ENCODE measurements around the gene GYPC.

GYPC gene

GRCh38 chr2:126720638-126721037 is 64.7 kb downstream of the GYPC start:
- H3K4me1 ChIP-seq (ENCODE audit: insufficient read depth, low read length), result peaks cover 5% of the 10 kb centered on the region
- no peaks in the 10 kb centered on the region for H3K9me3 ChIP-seq (ENCODE audit: low read length)
- no peak overlapping the region for H2AFZ ChIP-seq (ENCODE audit: low read depth, low read length)
- H3K27me3 ChIP-seq (ENCODE audit: insufficient read depth, low read length), result no peaks in the 10 kb centered on the region
- no peak overlapping the region for H3K4me3 ChIP-seq (ENCODE audit: low read length)
- H3K36me3 ChIP-seq (ENCODE audit: insufficient read depth, low read length), result no peaks in the 10 kb centered on the region

- H3K9me3 ChIP-seq (ENCODE audit: low read length), result no peaks in the 10 kb centered on the region
- no peaks in the 10 kb centered on the region for H3K36me3 ChIP-seq (ENCODE audit: insufficient read depth, low read length)
- H2AFZ ChIP-seq (ENCODE audit: low read depth, low read length), result no peak overlapping the region
- no peak overlapping the region for H3K4me3 ChIP-seq (ENCODE audit: low read length)
- H3K4me1 ChIP-seq (ENCODE audit: insufficient read depth, low read length), result peaks cover 5% of the 10 kb centered on the region
- H3K27me3 ChIP-seq (ENCODE audit: insufficient read depth, low read length), result no peaks in the 10 kb centered on the region
Observed at GRCh38 chr2:126722081-126722480, 66.1 kb downstream of the GYPC start.

GRCh38 chr2:126722546-126722945 is 66.6 kb downstream of the GYPC start:
- Histone ChIP-seq H3K36me3 (ENCODE audit: insufficient read depth, low read length) (no peaks in the 10 kb centered on the region), H3K9me3 (ENCODE audit: low read length) (no peaks in the 10 kb centered on the region), H3K27me3 (ENCODE audit: insufficient read depth, low read length) (no peaks in the 10 kb centered on the region), H3K4me1 (ENCODE audit: insufficient read depth, low read length) (peaks cover 5% of the 10 kb centered on the region), H3K4me3 (ENCODE audit: low read length) (no peak overlapping the region), H2AFZ (ENCODE audit: low read depth, low read length) (no peak overlapping the region)

DNA sequence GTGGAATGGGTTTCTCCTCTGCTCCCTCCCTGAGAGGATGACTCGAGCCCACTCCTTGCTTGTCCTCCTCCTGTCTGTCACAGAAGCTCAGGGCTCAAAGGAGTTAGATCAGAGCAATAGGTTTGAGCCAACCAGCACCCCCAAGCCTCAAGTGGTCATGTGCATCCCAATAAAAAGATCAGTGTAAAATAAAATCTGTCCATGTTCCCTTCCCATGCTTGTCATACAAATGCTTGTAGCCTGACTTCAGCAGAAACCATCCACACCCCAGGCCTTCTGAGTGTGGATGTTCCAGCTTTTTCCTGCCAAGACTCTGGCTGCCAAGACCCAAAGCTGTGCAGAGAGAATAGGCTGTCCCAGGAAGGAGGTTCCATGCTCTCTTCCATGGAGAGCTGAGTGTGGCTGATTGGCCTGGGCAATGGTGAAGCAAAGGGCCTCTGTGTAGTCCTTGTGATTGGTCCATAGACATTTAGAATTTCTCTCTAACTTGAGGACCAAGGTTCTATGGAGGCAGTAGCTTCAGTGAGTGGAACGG is 67.4 kb downstream of the GYPC start:
- Histone ChIP-seq H3K4me3 (ENCODE audit: low read length) (no peak overlapping the region), H2AFZ (ENCODE audit: low read depth, low read length) (no peak overlapping the region), H3K4me1 (ENCODE audit: insufficient read depth, low read length) (peaks cover 5% of the 10 kb centered on the region), H3K36me3 (ENCODE audit: insufficient read depth, low read length) (no peaks in the 10 kb centered on the region), H3K9me3 (ENCODE audit: low read length) (no peaks in the 10 kb centered on the region), H3K27me3 (ENCODE audit: insufficient read depth, low read length) (no peaks in the 10 kb centered on the region)

GRCh38 chr2:126725580-126725979 is 69.6 kb downstream of the GYPC start:
- no peaks in the 10 kb centered on the region for H3K4me1 ChIP-seq (ENCODE audit: insufficient read depth, low read length)
- no peaks in the 10 kb centered on the region for H3K27me3 ChIP-seq (ENCODE audit: insufficient read depth, low read length)
- H3K36me3 ChIP-seq (ENCODE audit: insufficient read depth, low read length), result no peaks in the 10 kb centered on the region
- H2AFZ ChIP-seq (ENCODE audit: low read depth, low read length), result no peak overlapping the region
- no peak overlapping the region for H3K4me3 ChIP-seq (ENCODE audit: low read length)
- H3K9me3 ChIP-seq (ENCODE audit: low read length), result no peaks in the 10 kb centered on the region

- H2AFZ ChIP-seq (ENCODE audit: low read depth, low read length), result no peak overlapping the region
- no peaks in the 10 kb centered on the region for H3K4me1 ChIP-seq (ENCODE audit: insufficient read depth, low read length)
- peaks cover 4% of the 10 kb centered on the region for H3K27me3 ChIP-seq (ENCODE audit: insufficient read depth, low read length)
- no peaks in the 10 kb centered on the region for H3K36me3 ChIP-seq (ENCODE audit: insufficient read depth, low read length)
- H3K9me3 ChIP-seq (ENCODE audit: low read length), result no peaks in the 10 kb centered on the region
- H3K4me3 ChIP-seq (ENCODE audit: low read length), result no peak overlapping the region
Observed at GRCh38 chr2:126729896-126730295, 73.9 kb downstream of the GYPC start.

GRCh38 chr2:126730655-126731054 is 74.7 kb downstream of the GYPC start:
- no peaks in the 10 kb centered on the region for H3K4me1 ChIP-seq (ENCODE audit: insufficient read depth, low read length)
- no peaks in the 10 kb centered on the region for H3K9me3 ChIP-seq (ENCODE audit: low read length)
- peaks cover 4% of the 10 kb centered on the region for H3K27me3 ChIP-seq (ENCODE audit: insufficient read depth, low read length)
- no peaks in the 10 kb centered on the region for H3K36me3 ChIP-seq (ENCODE audit: insufficient read depth, low read length)
- H3K4me3 ChIP-seq (ENCODE audit: low read length), result no peak overlapping the region
- no peak overlapping the region for H2AFZ ChIP-seq (ENCODE audit: low read depth, low read length)

GRCh38 chr2:126731353-126731752 is 75.4 kb downstream of the GYPC start:
- no peaks in the 10 kb centered on the region for H3K36me3 ChIP-seq (ENCODE audit: insufficient read depth, low read length)
- no peak overlapping the region for H3K4me3 ChIP-seq (ENCODE audit: low read length)
- H3K27me3 ChIP-seq (ENCODE audit: insufficient read depth, low read length), result peaks cover 4% of the 10 kb centered on the region
- H3K9me3 ChIP-seq (ENCODE audit: low read length), result no peaks in the 10 kb centered on the region
- no peak overlapping the region for H2AFZ ChIP-seq (ENCODE audit: low read depth, low read length)
- no peaks in the 10 kb centered on the region for H3K4me1 ChIP-seq (ENCODE audit: insufficient read depth, low read length)

DNA sequence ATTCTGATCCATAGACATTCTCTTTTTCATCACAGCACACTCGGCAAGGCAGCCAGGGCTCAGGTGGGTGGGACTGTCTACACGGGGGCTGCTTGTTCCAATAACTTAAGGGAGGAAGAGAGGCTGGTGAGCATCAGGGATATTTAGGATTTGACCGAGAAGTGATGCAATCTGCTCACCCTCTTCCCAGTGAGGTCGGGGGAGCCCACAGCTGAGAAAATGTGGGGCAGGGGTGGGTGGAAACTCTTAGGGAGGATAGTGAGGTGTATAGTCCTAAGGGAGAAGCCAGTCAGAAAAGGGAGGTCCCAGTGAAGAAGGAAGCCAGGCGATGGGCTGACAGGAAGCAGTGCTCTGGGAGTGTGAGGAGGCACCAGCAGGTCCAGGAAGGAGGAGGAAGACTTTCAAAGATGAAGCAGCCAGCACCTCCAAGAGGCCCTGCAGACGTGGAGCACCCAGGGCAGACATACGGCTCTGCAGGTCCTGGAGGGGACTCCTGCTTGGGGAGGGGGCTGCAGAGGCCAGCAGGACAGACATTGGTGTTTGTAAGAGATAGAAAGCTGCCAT is 76.8 kb downstream of the GYPC start:
- Histone ChIP-seq H3K9me3 (ENCODE audit: low read length) (no peaks in the 10 kb centered on the region), H3K36me3 (ENCODE audit: insufficient read depth, low read length) (no peaks in the 10 kb centered on the region), H2AFZ (ENCODE audit: low read depth, low read length) (no peak overlapping the region), H3K4me3 (ENCODE audit: low read length) (no peak overlapping the region), H3K4me1 (ENCODE audit: insufficient read depth, low read length) (no peaks in the 10 kb centered on the region), H3K27me3 (ENCODE audit: insufficient read depth, low read length) (peaks cover 4% of the 10 kb centered on the region)

DNA sequence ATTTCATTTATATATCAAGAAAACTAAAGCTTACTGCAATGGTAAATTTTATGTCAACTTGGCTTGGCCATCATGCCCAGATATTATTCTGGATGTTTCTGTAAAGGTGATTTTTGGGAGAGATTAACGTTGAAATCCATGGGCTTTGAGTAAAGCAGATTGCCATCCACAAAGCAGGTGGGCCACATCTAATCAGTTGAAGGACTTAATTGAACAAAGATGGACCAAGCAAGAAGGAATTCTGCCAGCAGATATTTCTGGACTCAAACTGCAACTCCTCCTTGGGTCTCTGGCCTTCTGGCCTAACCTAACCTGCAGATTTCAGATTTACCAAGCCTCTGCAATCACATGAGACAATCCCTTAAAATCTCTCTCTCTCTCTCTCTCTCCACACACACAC is 77.8 kb downstream of the GYPC start:
- no peaks in the 10 kb centered on the region for H3K36me3 ChIP-seq (ENCODE audit: insufficient read depth, low read length)
- no peaks in the 10 kb centered on the region for H3K9me3 ChIP-seq (ENCODE audit: low read length)
- H3K4me3 ChIP-seq (ENCODE audit: low read length), result no peak overlapping the region
- no peaks in the 10 kb centered on the region for H3K4me1 ChIP-seq (ENCODE audit: insufficient read depth, low read length)
- H3K27me3 ChIP-seq (ENCODE audit: insufficient read depth, low read length), result peaks cover 4% of the 10 kb centered on the region
- H2AFZ ChIP-seq (ENCODE audit: low read depth, low read length), result no peak overlapping the region

- no peaks in the 10 kb centered on the region for H3K9me3 ChIP-seq (ENCODE audit: low read length)
- no peaks in the 10 kb centered on the region for H3K36me3 ChIP-seq (ENCODE audit: insufficient read depth, low read length)
- H3K27me3 ChIP-seq (ENCODE audit: insufficient read depth, low read length), result peaks cover 4% of the 10 kb centered on the region
- no peaks in the 10 kb centered on the region for H3K4me1 ChIP-seq (ENCODE audit: insufficient read depth, low read length)
- no peak overlapping the region for H3K4me3 ChIP-seq (ENCODE audit: low read length)
- no peak overlapping the region for H2AFZ ChIP-seq (ENCODE audit: low read depth, low read length)
Observed at GRCh38 chr2:126736133-126736874, 80.3 kb downstream of the GYPC start.

GRCh38 chr2:126739141-126739540 is 83.2 kb downstream of the GYPC start:
- Histone ChIP-seq H3K4me3 (ENCODE audit: low read length) (no peak overlapping the region), H3K36me3 (ENCODE audit: insufficient read depth, low read length) (no peaks in the 10 kb centered on the region), H2AFZ (ENCODE audit: low read depth, low read length) (no peak overlapping the region)

DNA sequence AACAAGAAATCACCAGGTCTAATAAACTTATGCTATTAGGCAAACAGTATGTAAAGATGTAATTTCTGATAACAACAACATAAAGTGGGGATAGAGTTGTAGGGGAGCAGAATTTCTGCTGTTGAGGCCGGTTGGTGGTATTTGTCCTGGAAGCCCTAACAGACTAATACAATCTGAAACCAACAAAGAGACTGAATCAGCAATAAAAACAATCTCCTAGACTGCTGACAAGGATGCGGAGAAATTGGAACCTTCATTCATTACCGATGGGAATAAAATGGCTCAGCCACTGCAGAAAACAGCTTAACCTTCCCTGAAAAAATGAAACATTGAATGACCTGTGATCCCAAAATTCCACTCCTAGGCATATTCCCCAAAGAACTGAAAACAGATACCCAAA is 88.7 kb downstream of the GYPC start:
- Histone ChIP-seq H2AFZ (ENCODE audit: low read depth, low read length) (no peak overlapping the region), H3K4me1 (ENCODE audit: insufficient read depth, low read length) (no peaks in the 10 kb centered on the region), H3K36me3 (ENCODE audit: insufficient read depth, low read length) (no peaks in the 10 kb centered on the region), H3K27me3 (ENCODE audit: insufficient read depth, low read length) (no peaks in the 10 kb centered on the region), H3K9me3 (ENCODE audit: low read length) (no peaks in the 10 kb centered on the region), H3K4me3 (ENCODE audit: low read length) (no peak overlapping the region)

More at GRCh38 chr2:126739141-126739540, 83.2 kb downstream of the GYPC start:
- no peaks in the 10 kb centered on the region for H3K9me3 ChIP-seq (ENCODE audit: low read length)
- no peaks in the 10 kb centered on the region for H3K27me3 ChIP-seq (ENCODE audit: insufficient read depth, low read length)
- no peaks in the 10 kb centered on the region for H3K4me1 ChIP-seq (ENCODE audit: insufficient read depth, low read length)
